CD4-positive, alpha-beta T cell treated with Interleukin-4 for 4 hours (primary cell): ENCODE results near the gene GBA2.

Experiments
- DNase-seq: peaks from one replicate; pipeline ENCODE4 v3.0.0-alpha.2; 2020

GBA2 gene

DNA sequence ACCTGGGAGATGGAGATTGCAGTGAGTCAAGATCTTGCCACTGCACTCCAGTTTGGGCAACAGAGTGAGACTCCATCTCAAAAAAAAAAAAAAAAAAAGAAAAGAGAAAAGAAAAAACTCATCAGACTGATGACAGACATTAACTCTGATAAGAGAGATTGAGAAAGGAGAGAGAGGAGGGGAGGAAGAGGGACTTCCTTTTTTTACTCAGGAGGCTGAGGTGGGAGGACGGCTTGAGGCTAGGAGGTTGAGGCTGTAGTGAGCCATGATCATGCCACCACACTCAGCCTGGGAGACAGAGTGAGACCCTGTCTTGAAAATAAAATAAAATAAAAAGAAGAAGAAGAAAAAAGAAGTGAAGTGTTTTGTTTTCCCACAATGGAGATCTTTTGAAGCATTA lies 14.8 kb upstream of the GBA2 start:
- no peak for DNase-seq

DNA sequence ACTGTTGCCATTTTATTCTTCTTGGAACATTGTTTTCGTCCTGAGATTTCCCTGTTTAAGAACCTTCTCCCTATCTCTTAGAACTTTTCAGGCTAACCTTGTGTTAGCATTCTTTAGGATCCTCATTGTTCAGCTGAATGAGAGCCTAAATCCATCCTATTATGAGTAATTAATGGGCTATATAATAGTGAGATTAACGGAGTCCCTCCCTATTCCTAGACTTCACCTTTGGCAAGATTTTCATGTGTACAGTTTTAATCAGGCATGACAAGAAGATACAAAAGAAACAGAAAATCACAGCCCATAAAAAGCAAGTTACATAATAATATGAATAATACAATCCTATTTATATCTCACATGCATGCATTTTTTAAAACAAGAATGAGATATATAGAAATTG lies 14.2 kb upstream of the GBA2 start:
- no peak for DNase-seq

DNA sequence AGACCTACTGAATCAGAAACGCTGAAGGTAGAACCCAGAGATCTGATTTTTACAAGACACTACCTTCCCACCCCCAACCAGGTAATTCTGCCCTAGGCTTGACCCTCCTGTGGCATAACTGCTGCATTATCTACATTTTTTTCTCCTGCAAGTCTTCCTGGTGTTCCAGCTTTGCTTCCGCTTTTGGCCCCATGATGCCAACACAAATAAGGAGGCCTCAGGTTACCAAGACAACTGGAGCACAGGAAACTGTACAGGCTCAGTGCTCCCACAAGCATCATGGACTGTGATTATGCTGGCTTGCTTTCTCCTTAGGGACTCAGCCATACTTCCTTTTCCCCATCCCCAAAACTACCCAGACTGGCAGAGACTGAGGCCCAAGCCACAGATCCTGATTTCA lies 11.6 kb upstream of the GBA2 start:
- DNase-seq: no peak

DNA sequence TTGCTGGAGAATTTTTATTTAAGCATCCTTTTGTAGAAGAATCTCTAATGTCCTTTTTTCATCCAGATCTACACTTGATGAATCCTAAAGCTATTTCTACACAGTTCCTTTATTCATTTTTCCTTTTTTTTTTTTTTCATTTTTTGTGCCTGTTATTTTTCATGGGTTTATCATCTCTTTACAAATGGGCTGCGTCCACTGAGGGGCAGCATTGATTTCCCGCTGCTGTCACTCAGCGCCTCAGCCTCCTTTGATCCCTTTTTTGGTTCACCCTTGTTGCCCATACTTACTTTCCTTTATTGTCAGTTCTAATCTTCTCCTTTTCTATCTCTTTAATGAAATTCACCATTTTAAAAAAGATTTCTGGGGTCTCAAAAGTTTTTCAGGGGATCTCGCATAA lies 10.8 kb upstream of the GBA2 start:
- no peak for DNase-seq

DNA sequence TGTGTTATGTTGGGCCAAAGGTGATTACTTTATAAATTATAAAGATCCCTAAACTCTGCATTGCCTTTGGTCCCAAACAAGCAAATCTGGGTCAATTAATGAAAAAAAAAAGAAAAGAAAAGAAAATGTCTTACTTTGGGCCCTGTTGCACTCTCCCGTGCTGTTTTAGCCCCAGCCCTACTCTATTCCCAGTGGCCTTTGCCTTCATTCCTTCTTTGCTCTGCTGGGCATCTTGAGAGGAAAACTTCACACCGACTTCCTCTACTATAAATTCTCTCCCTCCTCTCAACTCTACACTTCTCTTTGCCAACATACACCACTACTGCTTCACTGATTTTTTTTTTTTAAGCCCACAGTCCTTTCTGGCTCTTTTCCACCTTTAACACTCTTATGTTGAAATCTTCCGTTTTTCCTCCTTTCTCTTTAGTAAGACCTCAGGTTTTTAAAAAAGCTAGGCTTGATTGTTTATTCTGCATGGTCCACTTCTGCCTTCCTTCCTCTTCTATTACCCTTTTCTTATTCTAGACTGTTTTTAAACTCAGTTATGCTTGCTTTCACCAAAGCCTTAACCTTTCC lies 9.5 kb upstream of the GBA2 start:
- DNase-seq: no peak

DNA sequence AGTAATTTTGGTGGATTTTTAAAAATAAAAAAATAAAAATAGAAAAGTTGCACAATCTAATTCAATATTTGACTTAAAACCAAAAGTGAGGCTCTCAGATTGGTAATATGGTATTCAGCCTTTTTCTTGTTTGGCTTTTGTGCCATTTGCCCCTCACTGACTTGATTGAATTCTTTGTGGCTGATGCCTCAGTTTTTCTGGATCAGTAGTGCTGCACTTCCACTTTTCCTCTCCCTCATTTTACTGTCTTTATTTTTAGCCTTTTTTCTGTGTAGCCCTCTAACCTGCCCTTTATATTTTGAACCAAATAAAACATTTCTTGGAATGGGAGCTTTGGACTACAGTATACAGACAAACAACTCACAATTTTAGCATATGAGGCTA lies 8.9 kb upstream of the GBA2 start:
- no peak for DNase-seq

DNA sequence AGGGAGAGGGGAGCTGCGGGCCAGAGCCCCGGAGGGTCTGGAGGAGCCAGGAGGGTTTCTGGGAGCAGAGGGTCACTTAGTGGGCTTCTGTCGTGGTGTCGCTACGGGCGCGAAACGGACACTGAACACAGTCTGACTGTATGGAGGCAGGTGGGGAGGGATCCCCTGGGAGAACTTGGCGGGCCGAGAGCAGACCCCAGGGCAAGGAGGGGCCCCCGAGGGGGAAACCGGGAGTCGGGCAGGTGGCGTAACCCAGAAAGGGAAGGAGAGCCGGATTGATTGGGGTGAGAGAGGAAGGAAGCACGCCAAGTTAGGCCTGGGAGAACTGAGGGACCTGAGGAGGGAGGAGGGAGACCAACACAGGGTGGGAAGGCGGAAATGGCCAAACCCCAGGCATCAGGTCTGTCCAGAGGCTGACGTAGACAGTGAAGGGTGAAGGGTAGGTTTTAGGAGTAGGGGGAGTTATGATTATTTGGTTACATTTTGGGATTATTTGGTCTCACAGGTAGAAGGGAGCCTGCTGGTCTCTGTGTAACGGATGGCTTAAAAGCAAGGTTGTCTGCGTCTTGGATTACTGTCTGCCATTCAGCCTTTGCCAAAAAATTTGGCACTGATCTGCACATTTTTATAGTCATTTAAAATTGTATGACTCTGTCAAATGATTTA lies 8.3 kb upstream of the GBA2 start:
- DNase-seq: no peak

DNA sequence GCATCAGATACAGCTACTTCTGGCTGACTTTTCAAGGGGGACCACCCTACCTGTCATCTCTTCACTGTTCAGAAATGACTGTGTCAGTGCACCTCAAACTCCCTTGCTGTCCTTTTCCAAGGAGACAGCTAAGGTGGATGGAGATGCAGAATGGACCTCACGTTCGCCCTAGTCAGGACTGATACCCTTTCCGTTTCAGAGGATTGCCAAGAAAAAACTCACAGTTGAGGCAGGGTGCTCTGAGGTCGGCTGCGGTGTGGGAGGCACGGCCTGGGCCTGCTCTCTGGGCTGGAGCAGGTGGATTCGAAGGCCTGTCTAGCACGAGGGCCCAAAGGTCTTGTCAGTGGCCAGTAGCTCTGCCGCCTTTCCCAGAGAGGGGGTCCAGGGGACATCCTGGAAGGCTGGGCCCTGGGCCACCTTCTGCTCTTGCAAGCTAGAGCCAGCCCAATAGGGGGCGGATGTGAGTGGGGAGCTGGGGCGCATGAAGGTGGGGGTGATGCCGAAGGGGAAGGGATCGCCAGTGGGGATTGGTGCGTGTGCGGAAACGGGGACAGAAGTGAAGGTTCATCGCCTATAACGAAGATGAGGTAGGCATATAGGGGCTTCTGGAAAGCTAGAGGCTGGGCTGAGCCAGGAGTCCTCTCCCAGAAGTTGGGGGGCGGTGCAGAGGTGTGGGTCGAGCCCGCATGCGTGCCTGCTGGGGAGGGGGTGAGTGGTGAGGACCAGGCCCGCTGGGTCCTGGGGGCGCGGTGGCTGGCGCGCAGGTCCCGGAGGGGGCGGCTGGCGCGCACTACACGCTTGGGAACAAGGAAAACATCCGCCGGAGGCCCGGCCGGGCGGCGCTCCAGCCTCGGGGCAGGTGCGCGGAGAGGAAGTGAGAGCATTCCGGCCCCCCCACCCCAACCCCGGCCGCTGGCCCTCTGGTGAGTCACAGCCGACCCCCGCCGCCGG lies 7.5 kb upstream of the GBA2 start:
- peak; percentile 69 for DNase-seq

DNA sequence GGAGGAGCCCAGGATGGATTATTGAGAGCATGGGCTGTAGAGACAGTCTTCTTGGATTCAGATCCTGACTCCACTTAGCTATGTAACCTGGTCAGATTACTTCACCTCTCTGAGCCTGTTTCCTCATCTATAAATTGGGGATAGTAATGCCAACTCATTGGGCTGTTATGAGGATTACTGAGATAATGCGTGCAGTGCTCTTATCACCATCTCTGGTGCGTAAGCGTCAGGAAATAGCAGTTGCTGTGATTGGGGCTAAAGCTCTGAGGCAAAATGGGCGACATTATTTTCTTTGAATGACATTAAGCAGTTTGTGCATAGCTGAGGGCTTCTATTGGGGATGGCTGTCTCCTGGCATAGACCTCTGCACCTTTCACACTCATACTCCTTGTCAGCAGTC lies 6.0 kb upstream of the GBA2 start:
- no peak for DNase-seq

DNA sequence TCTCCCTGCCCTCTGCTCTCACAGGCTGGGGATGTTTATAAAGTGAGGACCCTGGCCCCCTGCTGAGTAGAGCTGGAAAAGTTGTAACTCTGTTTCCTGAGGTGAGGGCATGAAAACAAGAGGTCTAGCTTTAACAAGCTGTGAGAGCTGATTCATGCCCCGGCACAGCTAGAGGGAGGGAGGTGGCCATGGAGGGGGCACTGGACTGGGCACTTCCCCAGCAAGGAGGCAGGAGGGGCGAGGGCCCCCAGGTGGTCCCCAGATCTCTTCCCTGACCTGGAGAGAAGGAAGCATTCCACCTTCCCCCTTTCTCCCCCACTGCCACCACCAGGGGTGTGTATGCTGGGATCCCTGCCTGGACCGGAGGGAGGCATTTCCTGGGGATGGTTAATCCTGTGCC lies 5.2 kb upstream of the GBA2 start, which contains the start of gene MSMP:
Gene MSMP, minus strand, starts transcription at position 13 of the 400 bp plus-strand sequence. CDS start 147 bp downstream, outside the sequence.
- no peak for DNase-seq

DNA sequence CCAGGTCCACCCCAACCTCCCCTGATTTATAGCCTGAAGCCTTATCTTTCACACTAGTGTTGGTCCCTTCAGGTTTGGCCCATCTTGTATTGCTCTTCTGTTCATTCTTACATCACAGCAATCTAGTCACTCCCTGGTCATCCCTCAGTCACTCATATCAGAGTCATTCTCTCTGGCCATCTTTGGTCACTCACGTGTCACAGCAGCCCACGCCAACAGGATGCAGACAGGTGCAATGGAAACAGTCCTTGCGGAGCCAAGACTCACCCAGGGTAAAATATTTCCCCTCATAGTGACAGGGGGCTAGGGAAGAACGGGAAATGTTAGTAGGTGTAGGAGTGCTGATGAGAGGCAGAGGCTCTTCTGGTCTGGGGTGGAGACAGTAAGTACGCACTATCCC lies 4.4 kb upstream of the GBA2 start:
- DNase-seq: no peak

DNA sequence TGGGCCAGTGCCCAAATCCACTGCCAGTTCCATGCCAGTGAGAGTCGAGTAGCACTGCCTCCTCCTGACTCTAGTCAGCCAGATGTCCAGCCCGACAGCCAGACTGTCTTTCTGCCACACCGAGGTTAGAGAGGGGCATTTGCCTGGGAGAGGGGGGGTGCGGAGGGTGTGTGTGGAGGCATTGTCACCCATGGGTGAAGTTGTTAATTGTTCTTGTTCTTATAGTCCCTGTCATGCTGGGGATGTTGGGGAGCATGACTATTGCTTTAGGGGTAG lies 1.2 kb upstream of the GBA2 start:
- no peak for DNase-seq

DNA sequence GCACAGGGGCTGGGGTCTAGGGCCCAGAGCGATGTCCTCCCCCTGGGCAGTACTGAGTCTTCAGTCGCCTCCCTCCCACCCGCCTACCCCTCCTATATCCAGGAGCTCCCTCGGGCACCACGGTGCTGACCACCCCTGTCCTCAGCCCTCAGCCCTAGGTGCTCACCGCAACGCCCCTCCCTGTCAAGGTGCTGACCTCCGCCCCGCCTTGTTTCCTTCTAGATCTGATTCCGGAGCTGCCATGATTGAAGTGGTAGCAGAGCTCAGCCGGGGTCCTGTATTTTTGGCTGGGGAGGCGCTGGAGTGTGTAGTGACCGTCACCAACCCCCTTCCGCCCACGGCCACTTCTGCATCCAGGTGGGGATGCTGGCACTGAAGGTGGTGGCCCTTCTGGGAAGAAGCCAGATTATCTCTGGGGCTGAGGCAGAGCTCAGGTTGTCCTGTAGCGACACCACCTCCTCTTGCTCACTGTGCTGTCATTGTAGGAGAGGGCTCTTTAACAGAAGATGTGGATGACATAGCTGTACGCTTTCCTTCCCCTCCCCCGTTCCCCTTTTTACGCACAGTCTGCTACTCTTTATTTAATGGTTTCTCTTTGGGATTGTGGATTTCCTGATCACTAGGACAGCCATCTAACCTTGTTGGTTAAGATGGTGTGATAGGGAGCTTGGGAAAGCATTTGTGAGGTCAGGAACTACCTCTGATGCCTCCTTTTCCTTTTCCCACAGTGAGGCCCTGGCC lies 657 bp upstream of the GBA2 start:
- DNase-seq: peak; percentile 45

DNA sequence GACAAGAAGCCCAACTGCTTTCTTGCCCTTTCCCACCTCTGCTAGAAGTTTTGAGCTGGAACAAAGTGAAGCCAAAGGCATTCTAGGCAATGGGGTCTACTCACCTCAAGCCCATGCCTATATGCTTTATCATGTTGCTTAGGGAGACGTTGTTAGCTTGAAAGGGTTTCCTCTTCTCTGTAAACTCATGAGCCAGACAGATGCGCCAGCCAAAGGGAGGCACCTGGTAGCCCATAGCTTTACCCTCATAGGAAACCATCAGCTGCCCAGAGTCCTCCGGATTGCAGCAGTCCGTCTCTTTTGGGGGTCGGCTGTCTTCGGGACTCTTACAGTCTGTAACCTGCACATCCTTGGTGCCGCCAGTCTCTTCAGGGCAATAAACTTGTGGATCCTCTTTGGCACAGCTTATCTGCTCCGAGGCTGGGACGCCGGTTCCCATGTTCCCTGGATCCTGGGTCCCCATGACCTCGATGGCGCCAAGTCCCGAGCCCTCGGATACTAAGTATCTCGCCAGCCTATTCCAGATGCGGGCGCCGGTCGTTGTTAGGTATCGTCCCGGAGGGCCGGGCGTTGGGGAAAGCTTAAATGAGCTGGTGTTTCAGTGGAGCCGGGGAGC lies 678 bp downstream of the GBA2 start:
- DNase-seq: no peak

DNA sequence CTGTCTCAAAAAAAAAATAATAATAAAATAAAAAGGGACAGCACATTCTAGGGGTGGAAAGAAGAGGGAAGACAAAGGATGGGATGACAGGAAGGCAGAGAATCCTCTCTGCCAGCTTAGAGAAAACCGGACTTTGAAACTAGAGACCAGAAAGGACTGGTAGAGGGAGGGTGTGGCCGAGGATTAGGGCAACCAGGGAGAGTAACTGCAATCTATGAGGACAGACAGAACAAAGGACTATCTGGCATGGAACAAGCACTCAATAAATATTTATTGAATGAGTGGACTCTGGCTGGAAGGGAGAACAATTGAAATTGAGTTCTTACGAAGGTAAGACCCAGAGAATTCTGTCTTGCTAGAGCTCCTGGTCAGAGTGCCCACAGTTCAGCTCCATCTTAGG lies 2.4 kb downstream of the GBA2 start:
- no peak for DNase-seq

DNA sequence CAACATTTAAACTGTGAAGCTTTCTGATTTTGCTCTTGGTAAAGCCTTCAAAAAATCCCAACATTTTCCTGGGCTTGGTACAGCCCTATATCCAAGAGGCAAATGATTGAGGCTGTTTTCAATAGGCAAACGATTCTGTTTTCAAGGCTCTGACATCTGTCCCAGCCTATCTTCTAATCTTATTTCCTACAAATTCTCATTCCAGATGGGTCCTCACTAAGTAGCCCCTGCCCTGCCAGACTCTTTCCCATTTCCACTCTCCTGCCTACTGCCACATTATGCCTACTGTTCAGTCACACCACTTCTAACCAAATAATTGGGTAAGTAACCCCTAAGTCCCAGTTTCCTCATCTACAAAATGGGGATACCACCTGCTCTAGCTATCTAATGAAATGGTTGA lies 3.5 kb downstream of the GBA2 start:
- DNase-seq: no peak

DNA sequence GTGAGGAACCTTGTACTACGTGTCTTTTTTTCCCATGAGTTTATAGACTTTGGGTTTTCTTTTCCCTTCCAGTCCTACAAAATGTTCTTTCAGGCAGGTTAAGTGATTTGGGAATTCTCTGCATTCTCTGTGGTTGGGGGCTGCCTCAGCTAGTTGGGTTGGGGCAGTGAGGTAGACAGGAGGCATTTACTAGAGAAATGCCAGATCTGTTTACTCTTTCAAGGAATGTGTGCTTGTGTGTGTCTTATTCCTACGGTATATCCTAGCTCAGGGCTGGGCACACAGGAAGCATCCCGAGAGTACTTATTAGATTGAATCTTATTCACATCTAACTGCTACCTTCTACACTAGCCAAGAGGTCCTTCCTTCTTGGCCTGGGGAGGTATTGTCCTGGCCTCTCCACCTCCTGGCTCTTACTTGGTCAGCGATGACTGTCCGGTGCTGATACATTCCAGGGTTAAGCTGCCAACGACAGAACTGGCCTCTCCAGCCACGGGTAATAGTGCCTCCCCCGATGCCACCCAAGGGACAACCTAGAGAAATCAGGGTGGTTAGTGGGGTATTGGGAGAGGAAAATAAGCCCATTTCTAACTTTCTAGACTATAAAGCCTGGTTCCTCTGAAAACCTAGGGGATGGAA lies 5.0 kb downstream of the GBA2 start:
- DNase-seq: no peak

DNA sequence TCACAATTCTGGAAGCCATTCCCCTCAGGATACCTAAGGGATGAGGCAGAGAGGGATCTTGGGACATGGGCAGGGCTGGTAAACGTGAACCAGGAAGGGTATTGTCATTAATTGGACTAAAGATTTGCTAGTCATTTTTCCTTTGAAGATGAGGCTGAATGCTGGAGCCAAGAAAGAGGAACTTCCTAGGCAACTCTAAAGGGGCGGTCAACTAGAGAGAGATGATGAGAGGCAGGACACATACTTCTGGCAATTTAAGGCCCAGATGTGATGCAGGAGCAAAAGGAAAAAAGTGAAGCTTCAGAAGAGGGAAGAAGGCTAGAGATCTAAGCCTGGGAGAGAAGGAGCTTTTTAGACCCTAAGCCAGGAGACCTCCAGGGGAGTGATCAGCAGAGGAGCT lies 5.6 kb downstream of the GBA2 start:
- no peak for DNase-seq

DNA sequence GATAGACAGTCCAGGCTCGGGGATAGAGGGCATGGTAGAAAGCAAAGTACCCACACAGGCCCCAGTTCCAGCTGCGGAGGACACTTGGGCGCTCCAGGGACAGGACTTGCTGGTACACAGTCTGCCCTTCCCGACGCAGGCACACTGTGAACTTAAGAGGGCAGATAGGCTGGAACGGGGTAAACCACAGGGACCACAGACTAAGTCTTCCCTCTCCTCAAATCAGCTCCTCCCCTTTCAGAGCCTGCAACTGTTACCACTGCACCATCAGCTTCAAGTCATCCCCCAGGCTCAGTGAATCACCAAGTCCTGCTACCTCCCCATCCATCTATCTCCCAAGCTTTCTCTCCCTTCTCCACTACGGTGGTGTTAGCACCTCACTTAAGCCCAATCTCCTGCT lies 7.3 kb downstream of the GBA2 start:
- DNase-seq: no peak

DNA sequence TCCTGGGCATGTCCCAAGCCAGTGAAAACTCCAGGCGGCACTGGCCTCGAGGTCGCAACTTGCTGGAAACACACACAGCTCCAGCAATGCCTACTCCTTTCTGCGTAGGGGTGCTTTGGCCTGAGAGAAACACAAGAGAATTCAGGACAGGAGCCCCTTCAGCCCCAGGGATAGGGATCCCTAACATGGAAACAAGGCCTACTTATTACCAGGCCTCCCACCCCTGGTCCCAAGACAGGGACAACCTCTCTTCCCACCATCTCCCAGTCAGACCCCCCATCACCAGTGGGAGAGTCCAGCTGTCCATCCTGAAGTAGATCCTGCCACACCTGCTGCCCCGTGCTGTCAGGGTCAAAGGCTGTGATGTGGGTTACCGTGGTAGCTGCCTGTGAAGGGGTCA lies 8.8 kb downstream of the GBA2 start:
- DNase-seq: no peak

DNA sequence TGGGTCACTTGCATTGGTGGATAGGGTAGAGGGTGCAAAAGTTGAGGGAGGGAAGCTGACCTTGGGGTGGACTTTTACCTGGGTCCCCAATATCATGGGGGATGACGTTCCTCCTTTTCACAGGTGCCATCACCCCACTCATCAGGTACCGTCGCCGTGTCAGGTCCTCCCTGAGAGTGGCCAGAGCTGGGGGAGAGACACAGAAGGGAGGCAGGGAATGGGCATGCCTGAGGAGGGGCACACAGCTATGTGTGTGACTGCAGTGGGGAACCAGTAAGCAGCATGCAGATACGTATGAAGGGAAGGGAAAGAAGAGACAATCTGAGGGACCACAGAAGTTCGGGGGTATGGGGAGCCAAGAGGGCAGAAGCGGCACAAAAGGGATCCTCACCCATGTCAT lies 10.1 kb downstream of the GBA2 start:
- DNase-seq: no peak

DNA sequence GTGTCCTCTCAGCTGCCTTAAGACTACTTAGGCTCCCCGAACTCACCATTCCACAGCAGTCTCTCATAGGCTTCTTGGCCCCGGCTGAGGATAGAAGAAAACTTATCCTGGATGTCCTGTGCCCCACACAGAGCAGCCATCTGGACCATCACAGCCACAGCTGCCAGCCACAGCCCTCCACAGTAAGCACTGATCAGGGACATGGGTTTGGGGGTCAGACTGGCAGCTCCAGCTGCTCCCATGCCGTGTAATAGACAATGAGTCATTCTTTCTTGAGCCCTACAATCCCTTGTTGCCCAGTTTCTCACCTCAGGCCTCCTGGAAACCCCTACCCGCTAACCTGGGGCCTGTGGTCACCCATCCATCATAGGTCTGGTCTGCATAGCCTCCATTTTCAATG lies 10.8 kb downstream of the GBA2 start:
- no peak for DNase-seq

DNA sequence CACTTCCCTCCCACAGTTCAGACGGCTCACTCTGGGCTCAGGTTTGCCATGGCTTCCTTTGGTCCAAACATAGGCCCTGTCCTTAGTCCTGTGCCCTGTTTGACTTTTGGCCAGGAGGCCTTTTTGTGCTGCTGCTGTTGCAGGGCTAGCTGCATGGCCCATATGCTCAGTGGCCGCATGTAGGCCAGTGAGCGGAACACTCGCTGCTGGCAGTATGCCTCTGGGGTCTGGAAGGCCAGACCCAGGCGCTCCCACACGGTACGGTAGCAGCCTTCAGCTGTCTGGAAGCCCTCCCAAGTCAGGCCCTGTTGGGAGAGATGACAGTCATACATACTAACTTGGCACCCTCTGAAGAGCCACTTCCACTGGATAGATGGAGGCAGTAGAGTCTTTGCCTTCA lies 11.9 kb downstream of the GBA2 start:
- no peak for DNase-seq
